IMR-90 (cell line): ENCODE measurements around the gene SLC22A5. TPM values are rescaled to one million over a fixed set of nuclear protein-coding genes. Genes with fewer than 3 reads are reported as not detected.

Experiments
- ATAC-seq: fragments of 200-7000 bp; cut with Tn5 transposase; 2 replicates; pipeline ENCODE4 v1.9.1; 2020; ENCODE audit warnings: low read depth, mild to moderate bottlenecking, moderate library complexity
- BruUV-seq: library from RNA; stranded (reverse); fragments of 400-500 nt; replicated peaks from 2 replicates; lab custom pipeline; 2021; lab: Mats Ljungman, UMichigan
- CTCF ChIA-PET: fragments of 300-600 bp; formaldehyde crosslinking; extraction: SDS; loops from one replicate; lab custom pipeline; 2021; ENCODE audit warnings: antibody characterized with exemption; lab: Yijun Ruan, JAX
- POLR2A ChIA-PET: fragments of 300-600 bp; sonication (Branson Sonifier 250); formaldehyde crosslinking; loops from one replicate; lab custom pipeline; 2022; ENCODE audit warnings: antibody characterized with exemption; ENCODE audit not compliant: unreplicated experiment; lab: Charles Lee
- DNase-seq: peaks from one replicate; pipeline ENCODE4 v3.0.0; 2013
- H2AFZ ChIP-seq: replicated peaks from 2 replicates; pipeline ENCODE3; 2013; ENCODE audit warnings: low read length, mild to moderate bottlenecking; ENCODE audit not compliant: poor library complexity
- H2AK5ac ChIP-seq: 2 replicates; pipeline ENCODE4 v1.6.1; 2013; ENCODE audit warnings: low read depth, low read length, inconsistent platforms
- H2AK9ac ChIP-seq: replicated peaks from 2 replicates; pipeline ENCODE3; 2013; ENCODE audit warnings: mild to moderate bottlenecking, low read depth, low read length, moderate library complexity; ENCODE audit not compliant: poor library complexity
- H2BK120ac ChIP-seq: 2 replicates; pipeline ENCODE4 v1.6.1; 2013; ENCODE audit warnings: low read depth, low read length, inconsistent platforms
- H2BK15ac ChIP-seq: 3 replicates; pipeline ENCODE4 v1.6.1; 2013; ENCODE audit warnings: low read depth, low read length, inconsistent platforms
- H2BK20ac ChIP-seq: 2 replicates; pipeline ENCODE4 v1.6.1; 2013; ENCODE audit warnings: low read depth, mild to moderate bottlenecking, inconsistent platforms, low read length, moderate library complexity
- H2BK5ac ChIP-seq: 2 replicates; pipeline ENCODE4 v1.6.1; 2013; ENCODE audit warnings: mild to moderate bottlenecking, low read depth, low read length, inconsistent platforms; ENCODE audit not compliant: poor library complexity, severe bottlenecking
- H3K14ac ChIP-seq: replicated peaks from 2 replicates; pipeline ENCODE4 v1.6.1; 2013; ENCODE audit warnings: low read depth, low read length, inconsistent platforms
- H3K18ac ChIP-seq: 2 replicates; pipeline ENCODE4 v1.6.1; 2013; ENCODE audit warnings: low read depth, low read length, control low read depth
- H3K23ac ChIP-seq: 2 replicates; pipeline ENCODE4 v1.6.1; 2013; ENCODE audit warnings: low read depth, low read length, inconsistent platforms
- H3K27ac ChIP-seq: 2 replicates; pipeline ENCODE4 v1.5.1; 2013; ENCODE audit warnings: mild to moderate bottlenecking, control low read depth, low read length; ENCODE audit not compliant: insufficient read depth
- H3K27me3 ChIP-seq: 2 replicates; pipeline ENCODE4 v1.6.1; 2013; ENCODE audit warnings: low read length; ENCODE audit not compliant: control insufficient read depth, insufficient read depth
- H3K36me3 ChIP-seq: 2 replicates; pipeline ENCODE4 v1.6.1; 2013; ENCODE audit warnings: low read length, mixed read lengths; ENCODE audit not compliant: control insufficient read depth, insufficient read depth
- H3K4ac ChIP-seq: 2 replicates; pipeline ENCODE4 v1.6.1; 2013; ENCODE audit warnings: low read depth, low read length, inconsistent platforms
- H3K4me1 ChIP-seq: 2 replicates; pipeline ENCODE4 v1.6.1; 2013; ENCODE audit warnings: low read length, mixed read lengths; ENCODE audit not compliant: control insufficient read depth, insufficient read depth
- H3K4me2 ChIP-seq: 2 replicates; pipeline ENCODE4 v1.6.1; 2013; ENCODE audit warnings: low read depth, mild to moderate bottlenecking, control low read depth, low read length, moderate library complexity
- H3K4me3 ChIP-seq: 2 replicates; pipeline ENCODE4 v1.5.1; 2013; ENCODE audit warnings: low read depth, mild to moderate bottlenecking, control low read depth, low read length, moderate library complexity; ENCODE audit not compliant: insufficient read depth
- H3K56ac ChIP-seq: 2 replicates; pipeline ENCODE4 v1.6.1; 2013; ENCODE audit warnings: low read length, inconsistent platforms; ENCODE audit not compliant: insufficient read depth; ENCODE audit errors: extremely low read depth
- H3K79me1 ChIP-seq, 2 experiments: 2 replicates each; pipeline ENCODE4 v1.6.1; 2013; ENCODE audit warnings: low read length in 2 of 2, inconsistent platforms in 1 of 2, low read depth in 1 of 2
- H3K9ac ChIP-seq: 2 replicates; pipeline ENCODE4 v1.6.1; 2013; ENCODE audit warnings: low read depth, low read length, control low read depth
- H3K9me1 ChIP-seq: 2 replicates; pipeline ENCODE4 v1.6.1; 2013; ENCODE audit warnings: low read length, inconsistent platforms; ENCODE audit not compliant: insufficient read depth
- H3K9me3 ChIP-seq: 2 replicates; pipeline ENCODE4 v1.6.1; 2013; ENCODE audit warnings: low read length; ENCODE audit not compliant: control insufficient read depth, insufficient read depth
- H4K20me1 ChIP-seq: 2 replicates; pipeline ENCODE4 v1.6.1; 2013; ENCODE audit warnings: low read length, inconsistent platforms; ENCODE audit not compliant: insufficient read depth
- H4K5ac ChIP-seq: 2 replicates; pipeline ENCODE4 v1.6.1; 2013; ENCODE audit warnings: mild to moderate bottlenecking, low read depth, low read length, control low read depth
- H4K8ac ChIP-seq, 2 experiments: 2 replicates each; pipeline ENCODE4 v1.6.1; 2013; ENCODE audit warnings: low read depth in 2 of 2, low read length in 2 of 2, control low read depth in 1 of 2, inconsistent platforms in 1 of 2
- H4K91ac ChIP-seq: 2 replicates; pipeline ENCODE4 v1.6.1; 2013; ENCODE audit warnings: low read depth, low read length, inconsistent platforms; ENCODE audit not compliant: insufficient read depth
- BHLHE40 ChIP-seq: fragments of 150-350 bp; IDR thresholded peaks from 2 replicates; pipeline ENCODE4 v1.6.1; 2016; ENCODE audit warnings: mild to moderate bottlenecking, low read depth, low read length
- CEBPB ChIP-seq: IDR thresholded peaks from 2 replicates; pipeline ENCODE4 v1.6.1; 2012; ENCODE audit warnings: low read depth, low read length, improper control_type of control experiment
- CHD1 ChIP-seq: IDR thresholded peaks from 2 replicates; pipeline ENCODE4 v1.6.1; 2012; ENCODE audit warnings: low read depth, low read length, improper control_type of control experiment
- FOS ChIP-seq: fragments of 150-350 bp; IDR thresholded peaks from 2 replicates; pipeline ENCODE4 v1.6.1; 2016; ENCODE audit warnings: low read depth, low read length
- MAFK ChIP-seq: IDR thresholded peaks from 2 replicates; pipeline ENCODE4 v1.6.1; 2012; ENCODE audit warnings: low read depth, low read length, improper control_type of control experiment
- MAZ ChIP-seq: IDR thresholded peaks from 2 replicates; pipeline ENCODE4 v1.6.1; 2012; ENCODE audit warnings: low read depth, mild to moderate bottlenecking, low read length, improper control_type of control experiment, moderate library complexity, borderline replicate concordance
- MXI1 ChIP-seq: IDR thresholded peaks from 2 replicates; pipeline ENCODE4 v1.6.1; 2012; ENCODE audit warnings: low read depth, mild to moderate bottlenecking, low read length, moderate library complexity, borderline replicate concordance
- NFE2L2 ChIP-seq: fragments of 150-350 bp; IDR thresholded peaks from 2 replicates; pipeline ENCODE4 v1.6.1; 2016; ENCODE audit warnings: low read depth, mild to moderate bottlenecking, low read length
- POLR2A ChIP-seq: IDR thresholded peaks from 2 replicates; pipeline ENCODE4 v1.6.1; 2012; ENCODE audit warnings: mild to moderate bottlenecking, low read depth, low read length
- RAD21 ChIP-seq: IDR thresholded peaks from 2 replicates; pipeline ENCODE4 v1.6.1; 2012; ENCODE audit warnings: low read length, improper control_type of control experiment
- RCOR1 ChIP-seq: IDR thresholded peaks from 2 replicates; pipeline ENCODE4 v1.6.1; 2012; ENCODE audit warnings: mild to moderate bottlenecking, low read length, improper control_type of control experiment; ENCODE audit not compliant: insufficient replicate concordance
- SMC3 ChIP-seq: fragments of 150-350 bp; IDR thresholded peaks from 2 replicates; pipeline ENCODE4 v1.6.1; 2016; ENCODE audit warnings: low read depth, mild to moderate bottlenecking, antibody characterized with exemption, low read length, moderate library complexity
- USF2 ChIP-seq: fragments of 150-350 bp; IDR thresholded peaks from 2 replicates; pipeline ENCODE4 v1.6.1; 2017; ENCODE audit warnings: mild to moderate bottlenecking, antibody characterized with exemption, low read length, low read depth
- WGBS, 2 experiments: methylation state at CpG; one replicate each; pipeline versions ENCODE4 v1.1.5 to v1.1.7; 2013; ENCODE audit warnings: missing lambda C conversion rate in 2 of 2; ENCODE audit not compliant: insufficient read length in 1 of 2; ENCODE audit errors: extremely low coverage in 2 of 2; 5-methylcytosine and 5-hydroxymethylcytosine counted together
- dilution Hi-C: fragments of 300-500 bp; cut with HindIII; formaldehyde crosslinking; loops from one replicate; pipeline ENCODE4 v1.14.3; 2018; ENCODE audit warnings: low sequenced_read_pairs; ENCODE audit not compliant: unreplicated experiment
- in situ Hi-C: fragments of 300-500 bp; cut with MboI; formaldehyde crosslinking; loops from 3 replicates; pipeline ENCODE4 v1.14.3; 2019; ENCODE audit warnings: low sequenced_read_pairs, inconsistent platforms, mixed read lengths
- intact Hi-C: fragments of 100-400 bp; cut with micrococcal nuclease; formaldehyde crosslinking; loops from 2 replicates; pipeline ENCODE4 v1.10.0; 2022
- polyA plus RNA-seq, 3 experiments: library from polyadenylated mRNA; depleted of rRNA; stranded (reverse); fragments of >200 nt; gene quantifications; 2 replicates each; pipeline ENCODE4 v1.2.3, GENCODE V29; 2012; ENCODE audit warnings: low replicate concordance in 1 of 3
- total RNA-seq: library from RNA; depleted of rRNA; stranded (reverse); fragments of >200 nt; gene quantifications from 2 replicates; pipeline ENCODE4 v1.2.3, GENCODE V29; 2012
- TF ChIP-seq, protein P1 (sequence below): conservative IDR thresholded peaks from 2 replicates; pipeline ENCODE4 v1.5.1; 2012; ENCODE audit warnings: mild to moderate bottlenecking, low read depth, low read length, improper control_type of control experiment
- TF ChIP-seq, protein P2 (sequence below): fragments of 150-350 bp; IDR thresholded peaks from 2 replicates; pipeline ENCODE4 v1.6.1; 2016; ENCODE audit warnings: low read depth, mild to moderate bottlenecking, low read length, moderate library complexity, borderline replicate concordance

The SLC22A5 gene
- total and polyA plus RNA-seq, 2 of the 4 experiments (the other 2 are of a cell fraction) = 6.1 to 7.1 TPM

DNA sequence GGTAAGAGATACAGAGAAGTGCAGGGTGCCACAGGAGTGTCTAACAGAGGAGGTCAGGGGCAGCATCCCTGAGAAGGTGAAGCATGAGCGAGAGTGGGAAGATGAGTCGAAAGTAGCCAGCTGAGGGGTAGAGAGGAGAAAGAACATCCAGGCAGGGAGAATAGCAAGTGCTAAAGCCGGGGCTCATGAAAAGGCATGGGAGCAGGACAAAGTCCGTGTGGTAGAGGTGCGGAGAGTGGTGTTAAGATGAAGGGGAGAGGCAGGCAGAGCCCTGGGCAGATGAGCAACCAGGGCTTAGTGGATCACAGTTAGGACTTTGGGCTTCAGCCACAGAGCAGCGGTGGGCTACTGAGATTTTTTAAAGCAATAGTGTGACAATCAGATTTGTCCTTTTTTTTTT, 10.5 kb downstream of the SLC22A5 start:
- CTCF ChIA-PET = no interaction called here
- Histone ChIP-seq H3K27ac (no peak overlapping the region), H4K20me1 (no peaks in the 10 kb centered on the region), H2AK9ac (no peak overlapping the region), H3K23ac (no peak overlapping the region), H3K4me2 (no peak overlapping the region), H2BK15ac (no peak overlapping the region), H3K14ac (no peak overlapping the region), H4K8ac (no peak overlapping the region), H3K18ac (no peak overlapping the region), H2AK5ac (no peak overlapping the region), H3K36me3 (no peaks in the 10 kb centered on the region), H3K56ac (no peak overlapping the region), H4K5ac (no peak overlapping the region), H3K4me3 (no peak overlapping the region), H2BK20ac (no peak overlapping the region), H3K9ac (no peak overlapping the region), H2BK5ac (no peak overlapping the region), H3K9me1 (no peaks in the 10 kb centered on the region), H2BK120ac (no peak overlapping the region), H3K9me3 (no peaks in the 10 kb centered on the region), H3K4me1 (no peaks in the 10 kb centered on the region), H3K27me3 (no peaks in the 10 kb centered on the region), H3K4ac (no peak overlapping the region), H4K91ac (no peak overlapping the region), H3K79me1 (no peaks in the 10 kb centered on the region; a peak in 1 of 4 replicates), H2AFZ (no peak overlapping the region)
- no peak for ATAC-seq
- in situ Hi-C loops = loop anchor here (10.0 kb wide), 1 partner anchor 335 kb away; no protein-coding TSS in a partner anchor
- POLR2A ChIA-PET = no interaction called here
- no peak for TF ChIP-seq MAFK
- no peak for TF ChIP-seq CEBPB
- no peak for TF ChIP-seq CHD1
- TF ChIP-seq RAD21 = no peak
- TF ChIP-seq BHLHE40 = no peak
- no peak for TF ChIP-seq FOS
- TF ChIP-seq, protein P1, sequence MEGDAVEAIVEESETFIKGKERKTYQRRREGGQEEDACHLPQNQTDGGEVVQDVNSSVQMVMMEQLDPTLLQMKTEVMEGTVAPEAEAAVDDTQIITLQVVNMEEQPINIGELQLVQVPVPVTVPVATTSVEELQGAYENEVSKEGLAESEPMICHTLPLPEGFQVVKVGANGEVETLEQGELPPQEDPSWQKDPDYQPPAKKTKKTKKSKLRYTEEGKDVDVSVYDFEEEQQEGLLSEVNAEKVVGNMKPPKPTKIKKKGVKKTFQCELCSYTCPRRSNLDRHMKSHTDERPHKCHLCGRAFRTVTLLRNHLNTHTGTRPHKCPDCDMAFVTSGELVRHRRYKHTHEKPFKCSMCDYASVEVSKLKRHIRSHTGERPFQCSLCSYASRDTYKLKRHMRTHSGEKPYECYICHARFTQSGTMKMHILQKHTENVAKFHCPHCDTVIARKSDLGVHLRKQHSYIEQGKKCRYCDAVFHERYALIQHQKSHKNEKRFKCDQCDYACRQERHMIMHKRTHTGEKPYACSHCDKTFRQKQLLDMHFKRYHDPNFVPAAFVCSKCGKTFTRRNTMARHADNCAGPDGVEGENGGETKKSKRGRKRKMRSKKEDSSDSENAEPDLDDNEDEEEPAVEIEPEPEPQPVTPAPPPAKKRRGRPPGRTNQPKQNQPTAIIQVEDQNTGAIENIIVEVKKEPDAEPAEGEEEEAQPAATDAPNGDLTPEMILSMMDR = no peak
- TF ChIP-seq, protein P2, sequence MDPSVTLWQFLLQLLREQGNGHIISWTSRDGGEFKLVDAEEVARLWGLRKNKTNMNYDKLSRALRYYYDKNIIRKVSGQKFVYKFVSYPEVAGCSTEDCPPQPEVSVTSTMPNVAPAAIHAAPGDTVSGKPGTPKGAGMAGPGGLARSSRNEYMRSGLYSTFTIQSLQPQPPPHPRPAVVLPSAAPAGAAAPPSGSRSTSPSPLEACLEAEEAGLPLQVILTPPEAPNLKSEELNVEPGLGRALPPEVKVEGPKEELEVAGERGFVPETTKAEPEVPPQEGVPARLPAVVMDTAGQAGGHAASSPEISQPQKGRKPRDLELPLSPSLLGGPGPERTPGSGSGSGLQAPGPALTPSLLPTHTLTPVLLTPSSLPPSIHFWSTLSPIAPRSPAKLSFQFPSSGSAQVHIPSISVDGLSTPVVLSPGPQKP = no peak
- TF ChIP-seq USF2 = no peak
- TF ChIP-seq MXI1 = no peak
- TF ChIP-seq POLR2A = no peak
- no peak for TF ChIP-seq NFE2L2
- no peak for TF ChIP-seq SMC3
- TF ChIP-seq MAZ = no peak
- no peak for TF ChIP-seq RCOR1
- no peak for DNase-seq
- no TSS peak for BruUV-seq
- dilution Hi-C loops = no loop called here
- 96% methylated on average over 6 of the region's 6 CpGs; no CpG with 5 or more reads in 1 of the 2 experiments for WGBS, 2 experiments
- intact Hi-C loops = loop anchor here (5.0 to 10.0 kb wide), 3 partner anchors 205 to 705 kb away; no protein-coding TSS in a partner anchor
